ENCODE measurements around the gene AATK.

Gene AATK

DNA sequence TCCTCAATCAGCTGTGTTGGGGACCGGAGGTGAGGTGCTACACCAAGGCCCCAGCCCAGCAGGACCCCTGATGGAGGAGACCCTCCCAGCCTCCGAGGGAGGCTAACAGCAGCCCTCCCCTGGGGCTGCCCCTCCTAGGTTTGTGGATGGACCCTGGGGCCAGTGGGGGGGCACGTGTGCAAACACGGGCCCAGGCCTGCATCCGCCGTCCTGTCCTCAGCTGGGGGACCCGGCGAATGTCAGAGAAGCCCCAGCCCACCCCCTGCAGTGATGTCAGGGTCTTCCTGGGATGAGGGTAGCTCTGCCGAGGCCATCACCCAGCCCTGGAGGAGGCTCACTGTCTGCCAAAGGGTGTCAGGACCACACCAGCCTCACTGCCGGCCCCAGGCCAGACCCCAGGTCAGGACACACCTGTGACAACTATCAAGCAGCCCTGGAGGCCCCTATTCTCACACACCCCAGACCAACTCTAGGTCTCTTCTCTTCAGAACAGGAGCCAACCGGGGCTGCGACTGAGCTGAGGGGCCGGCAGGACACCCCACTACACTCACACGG lies 30.0 kb upstream of the AATK start:
- DNase-seq: no peak
- ATAC-seq: no peak

- ATAC-seq (no peak), DNase-seq (no peak)
Measured at GRCh38 chr17:81194941-81195901, 29.2 kb upstream of the AATK start.

GRCh38 chr17:81194225-81194760 lies 28.3 kb upstream of the AATK start:
- DNase-seq (no peak), ATAC-seq (no peak)

- ATAC-seq (no peak), DNase-seq (no peak)
Measured at GRCh38 chr17:81193470-81194224, 27.6 kb upstream of the AATK start.

GRCh38 chr17:81193051-81193410 lies 27.0 kb upstream of the AATK start:
- ATAC-seq (no peak), DNase-seq (no peak)

DNA sequence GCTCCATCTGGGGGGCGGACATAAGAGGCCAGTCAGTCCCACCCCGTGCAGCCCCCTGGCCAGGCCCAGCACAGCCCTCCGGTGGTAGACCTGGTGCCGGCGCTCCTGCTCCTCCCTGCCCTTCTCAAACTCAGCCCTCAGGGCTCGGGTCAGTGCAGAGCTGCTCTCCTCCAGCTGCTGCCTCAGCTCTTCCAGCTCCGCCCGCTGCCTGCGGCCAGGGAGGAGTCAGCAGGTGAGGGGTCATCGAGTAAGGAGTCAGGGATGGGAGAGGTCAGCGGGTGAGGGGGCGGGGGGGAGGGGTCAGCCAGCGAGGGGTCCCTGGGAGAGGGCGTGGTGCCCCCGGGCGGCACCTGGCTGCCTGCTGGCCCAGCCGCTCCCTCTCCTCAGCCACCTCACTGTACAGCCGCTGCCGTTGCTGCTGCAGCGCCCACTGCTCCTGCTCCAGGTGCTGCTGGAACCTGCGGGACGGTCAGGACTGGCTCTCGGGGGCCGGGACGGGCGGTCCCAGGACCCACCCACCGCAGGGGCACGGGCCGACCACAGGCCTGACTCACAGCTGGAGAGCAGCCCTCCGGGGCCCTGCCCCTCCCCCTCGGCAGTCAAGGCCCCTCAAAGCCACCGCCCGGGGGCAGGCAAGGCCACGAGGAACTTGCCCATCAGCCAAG lies 26.5 kb upstream of the AATK start:
- ATAC-seq: no peak

GRCh38 chr17:81191646-81192045 lies 25.6 kb upstream of the AATK start:
- DNase-seq: no peak
- no peak for ATAC-seq

More for the DNA sequence above, 26.5 kb upstream of the AATK start:
- no peak for DNase-seq

DNA sequence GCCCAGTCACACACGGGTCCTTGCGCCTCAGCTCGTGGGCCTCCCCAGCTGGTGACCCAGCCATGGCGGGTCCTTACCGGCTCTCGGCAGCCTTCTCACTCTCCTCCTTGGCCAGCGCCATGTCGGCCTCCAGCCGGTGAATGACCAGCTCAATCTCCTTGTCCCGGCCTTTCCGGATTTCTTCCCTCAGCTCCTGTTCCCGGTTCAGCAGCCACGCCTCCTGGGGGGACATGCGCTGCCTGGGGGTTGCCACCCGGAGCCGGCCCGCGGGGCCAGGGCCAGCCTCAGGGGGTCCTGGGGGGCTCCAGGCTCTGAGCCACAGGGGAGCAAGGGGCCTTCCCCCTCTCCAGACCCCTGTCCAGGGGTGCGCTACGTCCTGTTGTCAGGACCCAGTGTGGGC lies 25.1 kb upstream of the AATK start:
- ATAC-seq: no peak
- no peak for DNase-seq

GRCh38 chr17:81190591-81190990 lies 24.6 kb upstream of the AATK start:
- ATAC-seq (no peak), DNase-seq (no peak)

DNA sequence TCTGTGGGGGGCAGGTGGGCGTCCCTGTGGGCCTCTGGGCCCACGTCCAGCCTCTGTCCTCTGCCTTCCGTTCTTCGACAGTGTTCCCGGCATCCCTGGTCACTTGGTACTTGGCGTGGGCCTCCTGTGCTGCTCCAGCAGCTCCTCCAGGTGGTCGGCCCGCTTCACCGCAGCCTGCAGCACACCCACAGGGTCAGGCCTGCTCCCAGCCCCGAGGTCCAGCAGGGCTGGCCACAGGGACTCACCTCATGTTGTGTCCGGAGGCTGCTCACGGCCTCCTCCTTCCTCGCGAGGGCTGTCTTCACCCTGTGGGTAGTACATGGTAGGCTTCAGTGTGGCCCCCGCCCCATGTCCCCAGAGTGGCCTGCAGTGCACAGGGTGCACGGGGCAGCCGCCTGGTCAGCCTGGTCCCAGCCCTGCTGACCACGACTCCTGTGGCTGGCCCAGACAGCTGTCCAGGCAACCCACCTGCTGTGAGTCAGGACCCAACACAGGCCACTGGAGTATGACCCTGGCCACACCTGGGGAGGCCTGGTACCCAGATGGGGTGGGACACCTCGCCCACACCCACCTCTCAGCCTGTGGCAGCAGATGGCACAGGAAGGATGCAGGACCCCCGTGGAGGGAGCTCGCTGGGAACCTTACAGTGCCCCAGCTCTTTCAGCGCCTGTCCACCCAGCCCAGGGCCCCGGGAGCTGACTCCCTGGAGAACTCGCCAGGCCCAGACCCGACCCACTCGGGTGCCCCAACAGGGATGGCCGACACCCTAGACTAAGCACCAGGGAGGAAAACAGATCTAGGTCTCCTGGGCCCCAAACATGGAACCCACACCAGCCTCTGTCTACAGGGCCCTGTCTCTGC lies 23.9 kb upstream of the AATK start:
- DNase-seq (no peak), ATAC-seq (no peak)

- ATAC-seq (no peak), DNase-seq (no peak)
Measured at GRCh38 chr17:81189016-81189415, 23.0 kb upstream of the AATK start.

DNA sequence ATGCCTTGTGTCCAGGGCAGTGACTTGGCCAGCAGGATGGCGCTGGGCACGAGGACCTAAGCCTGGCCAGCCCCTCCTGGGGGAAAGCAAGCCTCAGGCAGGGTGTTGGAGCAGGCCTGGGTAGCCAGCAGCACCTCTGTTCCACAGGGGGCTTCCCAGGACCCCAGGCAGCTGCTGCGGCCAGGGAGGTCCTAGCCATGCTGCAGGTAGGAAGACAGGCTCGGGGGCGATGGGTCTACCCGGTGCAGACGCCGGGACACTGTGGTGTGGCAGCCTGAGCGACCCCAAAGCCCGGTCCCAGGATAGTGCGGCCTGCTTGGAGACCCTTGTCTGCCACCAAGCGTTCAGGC lies 22.4 kb upstream of the AATK start:
- DNase-seq (no peak), ATAC-seq (no peak)

GRCh38 chr17:81187586-81188490 lies 21.8 kb upstream of the AATK start:
- DNase-seq: no peak
- no peak for ATAC-seq

- no peak for DNase-seq
Measured at GRCh38 chr17:81187120-81187519, 21.1 kb upstream of the AATK start.

DNA sequence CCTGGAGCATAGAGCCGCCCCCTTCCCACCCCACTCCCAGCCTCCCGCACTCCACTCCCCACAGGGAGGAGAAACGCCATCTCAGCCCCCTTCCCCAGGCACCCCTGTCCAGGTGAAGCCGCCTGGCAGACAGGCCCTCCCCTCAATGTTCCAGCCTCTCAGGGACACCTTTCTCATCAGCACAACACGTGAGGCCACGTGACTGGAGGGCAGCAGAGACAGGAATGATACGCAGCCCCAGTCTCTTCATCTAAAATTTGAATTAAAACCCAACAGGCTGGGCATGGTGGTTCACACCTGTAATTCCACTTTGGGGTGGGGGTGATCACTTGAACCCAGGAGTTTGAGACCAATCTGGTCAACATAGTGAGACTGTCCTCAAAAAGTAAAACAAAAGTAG lies 20.2 kb upstream of the AATK start:
- ATAC-seq (no peak), DNase-seq (no peak)

More at GRCh38 chr17:81187120-81187519, 21.1 kb upstream of the AATK start:
- no peak for ATAC-seq

DNA sequence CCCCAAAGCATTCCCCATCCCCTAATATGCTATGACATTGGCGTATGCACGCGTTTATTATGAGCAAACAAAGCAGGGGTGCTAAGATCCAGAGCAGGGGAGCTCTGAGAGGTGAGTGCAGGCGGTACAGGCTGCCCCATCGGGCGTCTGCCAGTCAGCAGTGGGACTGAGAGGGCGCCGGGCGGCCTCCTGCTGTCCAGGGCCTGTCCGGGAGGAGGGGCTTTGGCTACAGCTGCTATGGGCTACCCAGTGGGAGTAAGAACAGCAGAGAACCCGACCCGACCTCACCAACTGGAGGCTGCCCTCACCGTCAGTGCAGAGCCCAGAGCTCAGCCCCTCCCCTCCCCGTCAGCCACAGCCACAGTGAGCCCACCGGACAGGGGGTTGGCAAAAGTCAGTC lies 18.5 kb upstream of the AATK start:
- no peak for ATAC-seq

GRCh38 chr17:81183807-81184206 lies 17.8 kb upstream of the AATK start:
- no peak for ATAC-seq
- DNase-seq: no peak

More for the DNA sequence above, 18.5 kb upstream of the AATK start:
- no peak for DNase-seq

GRCh38 chr17:81183316-81183715 lies 17.3 kb upstream of the AATK start:
- ATAC-seq: no peak
- no peak for DNase-seq

DNA sequence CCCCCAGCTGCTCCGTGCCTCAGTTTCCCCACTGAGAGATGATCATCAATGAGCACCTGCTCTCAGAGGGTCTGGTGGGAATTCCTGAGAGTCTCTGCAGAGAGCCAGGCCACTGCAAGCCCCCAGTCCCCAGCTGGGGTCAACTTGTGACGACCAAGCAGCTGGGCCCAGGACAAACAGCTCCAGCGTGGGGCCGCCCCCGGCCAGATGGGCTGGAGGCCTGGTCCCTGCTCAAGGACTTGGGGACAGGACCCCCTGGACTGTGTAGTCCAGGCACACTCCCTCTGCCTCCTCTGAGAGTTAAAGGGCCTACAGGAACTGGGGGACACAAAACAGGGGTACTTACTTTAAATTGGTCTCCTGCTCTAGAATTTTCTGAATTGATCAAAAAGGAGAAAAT lies 16.6 kb upstream of the AATK start:
- no peak for ATAC-seq
- DNase-seq: no peak

- ATAC-seq: no peak
Measured at GRCh38 chr17:81181811-81182185, 15.8 kb upstream of the AATK start.

More at GRCh38 chr17:81181811-81182185, 15.8 kb upstream of the AATK start:
- DNase-seq: no peak
